AG04449 (cell line): ENCODE results near the gene ANK2.

Experiments used
- CTCF ChIA-PET: fragments of 350-600 bp; formaldehyde crosslinking; extraction: SDS; loops from one replicate; lab custom pipeline; 2021; ENCODE audit warnings: antibody characterized with exemption; lab: Yijun Ruan, JAX
- POLR2A ChIA-PET: fragments of 400-600, 350-600 bp; formaldehyde crosslinking; extraction: SDS; loops from one replicate; lab custom pipeline; 2020; ENCODE audit warnings: antibody characterized with exemption, inconsistent platforms; lab: Yijun Ruan, JAX
- DNase-seq: peaks from one replicate; pipeline ENCODE4 v3.0.0-alpha.2; 2010; ENCODE audit warnings: low read depth, low spot score
- H3K4me3 ChIP-seq: 2 replicates; pipeline ENCODE4 v1.5.1; 2011; ENCODE audit warnings: low read depth, mild to moderate bottlenecking, control low read depth, low read length
- CTCF ChIP-seq: IDR thresholded peaks from one replicate; pipeline ENCODE4 v1.5.1; 2011; ENCODE audit warnings: mild to moderate bottlenecking, moderate library complexity, low read length, control low read depth, inconsistent platforms; ENCODE audit not compliant: insufficient read depth; ENCODE audit errors: missing control alignments

Gene ANK2

GRCh38 chr4:113248320-113248719, 198.9 kb downstream of the ANK2 start:
- POLR2A ChIA-PET = no interaction called here
- peak; percentile 9 for TF ChIP-seq CTCF
- no peak for DNase-seq
- CTCF ChIA-PET = no interaction called here
- H3K4me3 ChIP-seq = no peak overlapping the region

- DNase-seq = no peak
- ChIA-PET CTCF (no interaction called here), POLR2A (no interaction called here)
- TF ChIP-seq CTCF = no peak
- no peak overlapping the region for H3K4me3 ChIP-seq
Measured at GRCh38 chr4:113255628-113256027, 206.2 kb downstream of the ANK2 start.

- no peak for DNase-seq
- CTCF ChIA-PET = interaction anchor here (1.2 to 1.4 kb wide), 2 partner anchors 21 to 22 kb away, joined by 3 read pairs; no protein-coding TSS in a partner anchor
Measured at GRCh38 chr4:113256946-113257345, 207.5 kb downstream of the ANK2 start.

GRCh38 chr4:113260688-113261087, 211.2 kb downstream of the ANK2 start:
- no peak for DNase-seq
- ChIA-PET POLR2A (no interaction called here), CTCF (interaction anchor here (2.8 kb wide), 1 partner anchor 18 kb away, joined by 8 read pairs; no protein-coding TSS in a partner anchor)
- H3K4me3 ChIP-seq = no peak overlapping the region
- no peak for TF ChIP-seq CTCF

More at GRCh38 chr4:113256946-113257345, 207.5 kb downstream of the ANK2 start:
- H3K4me3 ChIP-seq = no peak overlapping the region
- POLR2A ChIA-PET = no interaction called here
- no peak for TF ChIP-seq CTCF

GRCh38 chr4:113263274-113263673, 213.8 kb downstream of the ANK2 start:
- no peak for TF ChIP-seq CTCF
- no peak overlapping the region for H3K4me3 ChIP-seq
- POLR2A ChIA-PET = no interaction called here
- no peak for DNase-seq
- CTCF ChIA-PET = no interaction called here

GRCh38 chr4:113270520-113271319, 221.3 kb downstream of the ANK2 start:
- H3K4me3 ChIP-seq = no peak overlapping the region
- ChIA-PET CTCF (interaction anchor here (1.5 to 2.5 kb wide), 2 partner anchors 7 to 37 kb away, joined by 3 to 8 read pairs; no protein-coding TSS in a partner anchor), POLR2A (no interaction called here)
- no peak for TF ChIP-seq CTCF
- no peak for DNase-seq
